CD4-positive, alpha-beta T cell treated with Interleukin-2 at 100 ng/mL for 4 hours (primary cell): ENCODE results near the gene FBXL7.

Source experiments
- DNase-seq: peaks from one replicate; pipeline ENCODE4 v3.0.0-alpha.2; 2020; ENCODE audit warnings: low spot score

The FBXL7 gene

DNA sequence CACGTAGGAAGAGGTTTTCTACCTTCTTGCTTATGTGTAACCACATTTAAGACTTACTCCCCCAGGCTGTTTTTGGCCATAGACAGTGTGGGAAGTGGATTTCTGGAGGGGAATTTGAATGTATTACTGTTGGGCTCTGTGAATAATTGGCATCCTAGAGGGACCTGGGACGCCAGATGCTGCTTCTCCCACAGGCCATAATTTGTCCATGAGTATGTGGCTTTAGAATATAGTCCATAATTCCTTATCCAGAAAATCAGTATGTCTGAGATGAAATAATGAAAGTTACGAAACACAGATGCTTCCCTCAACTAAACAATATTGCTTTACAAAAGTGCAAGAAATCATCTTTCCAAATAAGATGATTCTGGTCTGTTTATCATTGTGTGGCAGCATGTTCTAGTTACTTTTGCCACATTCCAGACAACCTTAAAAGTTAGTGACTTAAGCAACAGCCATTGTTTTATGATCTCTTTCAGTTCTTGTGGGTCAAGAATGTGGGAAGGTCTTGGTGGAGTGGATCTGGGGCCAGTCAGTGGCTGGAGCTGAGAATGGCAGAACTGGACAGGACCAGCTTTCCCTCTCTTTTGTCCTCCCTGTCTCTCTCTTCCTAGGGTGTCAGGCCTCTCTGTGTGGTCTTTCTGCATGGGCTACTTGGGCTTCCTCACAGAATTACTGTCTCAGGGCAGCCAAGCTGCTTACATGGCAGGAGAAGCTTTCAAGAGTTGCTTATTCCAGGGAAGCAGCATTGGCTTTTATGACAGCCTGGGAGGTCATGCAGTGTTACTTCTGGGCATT is 79.4 kb downstream of the FBXL7 start:
- no peak for DNase-seq

DNA sequence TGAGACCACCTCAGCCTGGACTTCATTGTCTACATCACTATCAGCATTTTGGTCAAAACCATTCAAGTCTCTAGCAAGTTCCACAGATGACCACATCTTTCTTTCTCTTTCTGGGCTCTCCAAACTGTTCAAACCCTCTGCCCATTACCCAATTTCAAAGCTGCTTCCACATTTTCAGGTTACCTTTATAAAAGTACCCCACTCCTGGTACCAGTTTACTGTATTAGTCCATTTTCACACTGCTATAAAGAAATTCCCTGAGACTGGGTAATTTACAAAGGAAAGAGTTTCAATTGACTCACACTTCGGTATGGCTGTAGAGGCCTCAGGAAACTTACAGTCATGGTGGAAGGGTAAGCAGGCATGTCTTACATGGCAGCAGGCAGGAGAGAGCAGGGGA is 84.5 kb downstream of the FBXL7 start:
- no peak for DNase-seq

DNA sequence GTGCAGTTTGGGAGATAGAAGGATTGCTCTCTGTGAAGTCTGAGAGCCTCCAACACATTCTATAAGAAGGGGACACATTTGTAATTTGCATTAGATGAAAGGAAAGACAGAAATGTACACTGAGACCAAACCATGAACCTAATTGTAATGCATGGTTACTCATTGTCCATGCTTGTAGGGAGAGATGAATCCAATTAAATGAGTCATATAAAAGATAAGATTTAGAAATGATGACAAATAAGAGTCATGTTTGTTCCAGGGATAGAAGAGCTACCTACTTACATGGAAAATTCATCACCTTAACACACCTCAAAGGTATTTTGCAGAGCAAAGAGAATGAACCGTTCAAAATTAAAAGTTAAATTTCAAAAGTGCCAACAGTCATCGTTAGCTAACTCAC is 85.1 kb downstream of the FBXL7 start:
- DNase-seq, result no peak

DNA sequence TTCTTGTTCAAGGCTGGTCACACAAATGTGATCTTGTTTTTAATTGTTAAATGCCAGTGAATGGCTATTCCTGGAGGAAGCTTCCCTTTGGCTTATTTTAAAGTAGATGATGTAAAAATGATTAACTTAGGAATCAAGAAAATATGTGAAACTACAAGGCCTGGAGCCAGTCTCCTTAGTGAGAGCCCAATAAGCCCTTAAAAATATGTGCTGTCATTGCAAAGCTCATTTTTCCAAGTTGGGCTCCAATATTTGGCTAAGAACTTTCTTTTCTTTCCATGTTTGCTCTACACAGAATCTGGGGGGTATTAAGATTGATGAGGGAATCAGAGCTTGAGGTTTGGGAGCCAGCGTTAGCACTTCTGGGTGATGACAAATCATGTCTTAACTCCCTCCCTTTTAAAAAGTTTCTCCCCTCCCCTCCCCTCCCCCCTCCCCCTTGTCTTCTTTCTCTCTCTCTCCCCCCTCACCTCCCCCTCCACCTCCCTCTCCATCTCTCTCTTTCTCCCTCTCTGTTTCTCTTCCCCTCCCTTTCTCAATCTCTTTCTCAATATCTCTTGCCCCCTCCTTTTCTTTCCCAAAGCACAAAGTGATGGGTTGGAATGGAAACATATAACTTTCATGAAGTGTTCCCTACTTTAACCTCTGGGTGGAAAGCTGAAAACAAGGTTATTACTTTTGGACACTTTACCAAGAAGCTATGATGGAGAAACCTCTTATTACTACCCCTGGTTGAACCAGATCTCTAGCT is 86.0 kb downstream of the FBXL7 start:
- no peak for DNase-seq

DNA sequence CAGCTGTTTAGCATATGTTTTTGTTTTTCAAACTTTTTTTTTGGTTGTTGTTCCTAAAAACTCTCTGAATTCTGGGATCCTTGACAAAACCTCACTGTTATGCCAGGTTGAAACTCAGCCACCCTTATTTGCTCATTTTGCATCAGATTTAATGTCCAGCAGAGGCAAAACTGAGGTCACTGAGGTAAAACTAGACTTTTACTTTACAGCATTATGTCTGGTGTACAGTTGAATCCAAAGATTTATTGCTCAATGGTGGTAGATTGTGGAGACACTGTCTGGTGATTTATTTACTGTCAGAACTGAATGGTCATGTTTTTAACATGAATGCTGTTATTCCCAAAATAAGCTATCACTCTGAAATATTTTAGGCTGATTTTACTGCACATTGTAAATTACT is 87.9 kb downstream of the FBXL7 start:
- DNase-seq, result no peak

DNA sequence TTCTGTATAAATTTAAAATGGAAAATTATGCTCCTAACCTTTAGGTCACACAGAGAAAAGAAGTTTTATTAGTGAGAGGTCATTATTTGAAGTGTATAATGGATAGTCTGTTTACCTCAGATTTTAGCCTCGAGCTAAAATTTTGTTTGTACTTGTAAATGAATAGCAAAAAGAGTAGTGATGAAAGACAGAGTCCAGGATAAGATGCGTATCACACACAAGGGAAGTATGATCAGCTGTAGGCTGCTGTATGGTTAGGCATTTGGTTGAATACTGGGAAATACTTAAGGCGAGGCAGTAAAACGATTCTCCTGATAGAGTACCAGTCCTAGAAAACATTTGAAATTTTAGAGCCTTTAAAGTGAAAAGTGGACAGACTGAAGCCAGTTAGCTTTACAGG is 92.7 kb downstream of the FBXL7 start:
- DNase-seq, result no peak

DNA sequence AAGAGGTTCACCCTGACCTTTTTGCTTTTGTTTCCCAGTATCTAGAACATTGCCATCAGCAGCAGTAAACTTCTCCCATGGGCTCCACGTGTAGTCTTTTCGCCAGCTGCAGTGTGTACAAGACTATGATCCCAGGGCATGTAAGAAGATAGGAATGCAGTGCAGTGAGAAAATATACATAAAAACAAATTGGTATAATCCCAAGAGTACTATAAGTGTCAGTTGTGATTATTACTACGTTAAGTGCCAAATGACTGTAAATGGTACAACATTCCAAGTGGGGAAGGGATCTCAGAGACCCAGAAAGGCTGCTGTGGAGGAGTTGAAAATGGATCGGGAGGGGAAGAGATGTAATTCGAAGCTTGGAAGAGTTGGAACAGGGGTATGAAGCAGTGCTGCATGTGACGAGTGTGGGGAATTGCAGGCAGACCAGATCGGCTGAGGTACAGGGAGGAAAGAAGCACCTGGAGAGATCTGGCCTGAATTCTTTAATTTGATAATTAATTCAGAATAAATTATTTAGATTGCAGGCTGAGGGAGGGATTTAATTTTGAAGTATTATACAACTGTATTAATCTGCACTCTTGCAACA is 95.1 kb downstream of the FBXL7 start:
- DNase-seq, result no peak

DNA sequence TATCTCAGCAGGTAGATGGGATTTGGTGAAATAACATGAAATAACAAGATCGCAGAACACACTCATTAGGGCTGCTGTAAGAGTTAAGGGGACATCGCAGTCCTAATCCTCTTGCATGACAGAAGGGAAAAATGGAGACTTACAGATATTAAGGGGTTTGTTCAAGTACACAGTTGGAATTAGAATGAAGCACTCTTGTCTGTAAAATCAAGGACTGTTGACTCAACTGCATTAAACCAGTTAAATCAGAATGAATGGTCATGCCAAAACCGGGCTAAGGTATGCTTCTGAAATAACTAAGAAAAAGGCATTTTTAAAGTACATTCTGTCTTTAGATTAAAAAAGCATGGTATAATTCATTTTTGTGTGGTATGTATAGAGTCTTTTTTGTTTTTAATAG is 95.9 kb downstream of the FBXL7 start:
- no peak for DNase-seq

DNA sequence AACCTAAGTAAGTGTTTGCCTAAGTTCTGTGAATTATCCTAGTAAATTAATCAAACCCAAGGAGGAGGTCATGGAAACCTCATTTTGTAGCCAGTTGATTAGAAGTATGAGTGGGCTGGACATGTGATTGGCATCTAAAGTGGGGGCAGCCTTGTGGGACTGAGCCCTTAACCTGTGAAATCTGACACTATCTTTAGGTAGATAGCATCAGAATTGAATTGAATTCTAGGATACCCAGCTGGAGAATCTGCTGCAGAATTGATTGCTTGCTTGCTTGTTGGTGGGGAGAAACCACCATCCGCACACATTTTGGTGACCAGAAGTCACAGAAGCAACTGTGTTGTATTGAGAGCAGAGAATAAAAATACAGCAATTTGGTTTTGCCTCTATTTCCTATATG is 97.0 kb downstream of the FBXL7 start:
- no peak for DNase-seq

DNA sequence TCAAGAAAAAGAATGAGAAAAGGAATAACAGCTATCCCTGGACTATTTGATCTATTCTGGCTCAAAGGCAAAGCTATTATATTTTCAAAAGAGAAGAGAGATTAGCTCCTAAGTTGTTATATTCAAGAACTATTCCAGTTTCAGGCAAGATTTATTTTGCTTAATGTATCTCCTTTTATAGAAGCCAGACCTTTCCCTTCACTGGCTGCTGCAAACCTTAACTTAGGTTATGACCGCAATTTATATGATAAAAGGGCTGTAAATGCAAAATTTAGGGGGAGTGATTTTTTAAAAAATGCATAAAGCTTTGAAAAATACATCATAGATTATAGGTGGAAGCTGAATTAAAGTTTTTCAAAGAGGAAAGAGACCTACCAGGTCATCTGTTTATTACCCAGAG is 97.8 kb downstream of the FBXL7 start:
- DNase-seq, result no peak

DNA sequence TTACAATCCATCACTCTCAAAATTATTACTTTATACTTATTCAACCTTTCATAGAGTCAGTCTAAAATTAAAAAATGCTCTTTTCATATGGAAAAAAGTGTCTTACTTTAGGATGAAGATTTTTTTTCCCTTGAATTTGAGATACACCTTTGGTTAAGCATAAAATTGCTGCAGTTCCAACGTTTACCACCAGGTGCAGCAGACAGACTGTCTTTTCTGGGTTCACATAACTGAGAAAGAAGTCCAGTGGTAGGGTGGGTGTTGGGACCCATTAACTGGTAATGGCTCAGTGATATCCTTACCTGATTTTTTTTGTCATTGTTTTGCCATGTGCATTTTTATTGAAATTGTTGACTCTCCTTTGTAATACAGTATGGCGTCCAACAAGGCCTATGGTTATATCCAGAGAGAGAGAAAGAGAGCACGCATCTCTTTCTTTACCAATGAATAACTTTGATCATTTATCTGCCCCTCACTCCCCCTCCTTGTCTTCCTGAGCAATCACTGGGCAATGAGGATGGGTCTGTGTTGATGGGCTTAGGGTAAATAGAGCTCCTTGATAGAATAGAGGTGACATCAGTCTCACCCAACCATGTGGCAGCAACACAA is 98.4 kb downstream of the FBXL7 start:
- no peak for DNase-seq

DNA sequence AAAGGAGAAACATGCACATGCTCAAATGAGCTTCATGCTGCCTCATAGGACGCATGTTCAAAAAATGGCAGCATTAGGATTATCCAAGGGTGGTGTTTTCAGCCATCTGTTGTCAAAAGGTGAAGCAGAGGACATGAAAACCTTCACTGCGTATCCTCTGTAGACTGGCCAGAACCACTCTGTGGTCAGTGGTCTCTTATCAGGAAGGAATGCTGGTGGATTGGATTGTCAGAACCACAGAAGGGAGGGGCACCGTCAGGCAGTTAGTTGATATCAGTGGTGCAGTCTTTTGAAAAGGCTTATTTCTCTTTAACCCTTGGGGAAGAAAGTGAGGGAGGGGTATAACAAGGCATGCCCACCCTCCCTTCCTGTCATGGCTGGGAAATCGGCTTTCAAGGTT is 100.1 kb downstream of the FBXL7 start:
- no peak for DNase-seq

DNA sequence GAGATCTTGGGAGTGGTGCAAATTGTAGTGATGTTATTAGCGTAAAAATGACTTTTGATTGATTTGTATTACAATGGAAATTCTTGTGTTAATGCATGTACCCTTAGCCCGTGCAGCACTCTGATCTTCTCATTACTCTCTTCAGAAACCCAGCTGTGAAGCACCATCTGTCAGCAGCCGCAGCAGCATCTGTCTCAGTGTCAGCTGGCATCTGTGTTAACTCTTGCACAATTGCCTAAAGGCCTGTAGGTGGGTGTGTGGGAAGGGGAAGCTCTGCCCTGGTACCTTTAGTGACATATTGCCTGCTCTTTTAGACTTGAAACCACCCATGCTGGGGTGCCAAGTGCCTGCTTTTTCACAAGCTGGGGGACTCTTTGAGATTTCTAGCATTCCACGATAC is 101.3 kb downstream of the FBXL7 start:
- no peak for DNase-seq

DNA sequence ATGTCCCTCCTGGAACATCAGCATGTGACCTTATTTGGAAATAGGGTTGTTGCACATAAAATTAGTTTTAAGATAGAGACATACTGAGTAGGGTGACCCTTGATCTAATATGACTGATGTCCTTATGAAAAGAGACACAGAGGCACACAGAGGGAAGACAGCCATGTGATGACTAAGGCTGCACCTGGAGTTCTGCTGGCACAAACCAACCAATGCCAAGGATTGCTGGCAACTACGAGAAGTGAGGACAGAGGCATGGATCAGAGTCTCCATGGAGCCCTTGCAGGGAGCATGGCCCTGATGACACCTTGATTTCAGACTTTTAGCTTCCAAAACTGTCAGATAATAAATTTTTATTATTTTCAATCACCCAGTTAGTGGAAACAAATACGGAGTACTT is 101.9 kb downstream of the FBXL7 start:
- no peak for DNase-seq

DNA sequence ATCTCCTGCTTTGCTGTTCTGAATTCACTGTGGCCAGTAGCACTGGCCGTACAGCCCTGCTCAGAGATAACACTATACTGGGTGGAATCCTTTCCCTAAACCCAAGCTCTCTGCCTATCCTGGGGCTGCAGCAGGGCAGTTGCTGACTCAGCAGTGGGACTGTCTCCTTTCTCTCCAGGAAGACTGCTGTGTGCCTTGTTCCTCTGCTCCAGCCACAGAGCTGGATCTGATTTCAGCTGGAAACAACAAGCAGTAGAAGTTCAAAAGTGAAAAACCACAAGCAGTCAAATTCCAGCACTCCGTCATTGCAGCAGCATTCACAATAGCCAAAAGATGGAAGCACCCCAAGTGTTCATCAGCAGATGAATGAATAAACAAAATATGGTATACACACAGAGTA is 105.0 kb downstream of the FBXL7 start:
- no peak for DNase-seq

DNA sequence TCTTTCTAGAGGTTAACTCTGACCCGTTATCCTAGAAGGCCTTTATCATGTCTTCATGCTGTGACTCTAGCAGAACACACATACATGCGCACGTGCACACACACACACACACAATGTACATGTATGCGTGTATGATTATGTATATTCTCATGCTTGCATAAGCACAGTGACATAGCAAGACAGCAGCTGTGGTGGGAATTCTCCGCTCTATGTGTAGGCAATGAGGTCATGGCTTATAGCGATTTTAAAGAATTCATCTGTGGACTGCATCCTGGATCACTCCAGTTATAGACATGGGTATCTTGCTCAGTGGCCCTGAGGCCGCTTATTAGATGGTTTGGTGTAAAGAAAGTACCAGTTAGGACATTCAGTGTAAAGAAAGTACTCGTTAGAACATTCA is 106.2 kb downstream of the FBXL7 start:
- DNase-seq, result no peak

DNA sequence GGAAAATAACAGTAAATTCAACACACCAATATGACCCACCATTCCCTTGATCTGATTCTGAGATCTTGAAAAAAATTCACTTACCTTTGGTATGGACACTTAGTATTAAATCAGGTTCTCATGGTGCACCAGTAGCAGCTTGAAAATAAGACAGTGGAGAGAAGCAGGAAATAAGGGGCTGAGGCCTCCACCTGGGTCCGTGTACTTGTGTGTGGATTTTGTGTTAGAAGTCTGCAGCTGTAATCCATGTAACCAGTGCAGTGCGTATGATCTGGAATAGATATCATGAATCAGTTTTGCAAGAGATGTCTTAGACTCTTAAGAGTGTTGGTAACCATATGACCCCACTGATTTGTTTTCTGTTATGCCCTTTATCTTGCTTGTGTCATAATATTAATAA is 107.1 kb downstream of the FBXL7 start:
- no peak for DNase-seq

DNA sequence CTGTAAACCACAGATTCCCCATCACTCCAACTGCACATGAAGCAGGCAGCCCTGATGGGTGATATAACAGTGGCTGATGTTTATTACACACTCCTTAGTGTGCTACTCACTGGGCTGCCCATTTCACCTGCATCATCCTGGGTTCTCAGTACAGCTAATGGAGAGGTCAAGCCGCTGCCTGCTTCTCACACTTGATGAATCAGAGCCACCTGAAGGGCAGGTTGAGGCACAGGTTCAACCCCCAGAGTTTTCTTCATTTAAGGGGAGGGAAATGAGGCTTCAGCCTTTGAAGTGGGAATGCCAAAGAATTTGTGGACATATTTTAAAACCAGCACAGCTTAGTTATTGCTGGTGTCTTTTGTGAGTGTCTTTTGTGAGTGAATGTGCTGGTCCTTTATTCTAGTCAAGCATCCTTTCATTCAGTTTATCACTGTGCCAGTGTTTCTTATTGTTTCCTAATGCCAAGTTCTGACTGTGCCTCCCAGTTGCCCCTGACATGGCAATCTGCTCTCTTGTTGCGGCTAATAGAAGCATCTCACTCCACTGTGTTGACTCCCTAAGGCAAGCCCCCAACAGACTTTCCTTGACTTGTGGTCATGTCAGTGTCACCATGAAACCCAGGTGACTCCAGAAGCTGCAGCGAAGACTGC is 109.2 kb downstream of the FBXL7 start:
- no peak for DNase-seq

DNA sequence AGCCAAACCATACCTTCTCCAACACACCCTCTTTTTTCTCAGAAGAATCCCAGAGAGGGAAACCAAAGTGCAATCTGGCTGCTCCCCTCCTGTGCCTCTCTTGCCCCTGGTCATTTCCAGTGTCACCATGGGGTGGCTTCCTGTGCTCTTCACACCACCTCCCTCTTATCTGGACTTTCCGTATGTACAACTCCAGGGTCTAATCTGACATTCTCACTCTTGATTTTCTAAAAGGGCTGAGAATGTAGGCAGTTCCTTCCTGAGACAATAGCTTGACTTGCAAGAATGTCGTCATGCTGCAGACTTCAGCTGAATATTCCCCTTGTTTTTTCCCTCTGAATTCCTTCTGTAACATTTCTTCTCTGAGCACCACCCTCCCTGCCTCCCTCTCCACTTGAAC is 110.2 kb downstream of the FBXL7 start:
- DNase-seq, result no peak

DNA sequence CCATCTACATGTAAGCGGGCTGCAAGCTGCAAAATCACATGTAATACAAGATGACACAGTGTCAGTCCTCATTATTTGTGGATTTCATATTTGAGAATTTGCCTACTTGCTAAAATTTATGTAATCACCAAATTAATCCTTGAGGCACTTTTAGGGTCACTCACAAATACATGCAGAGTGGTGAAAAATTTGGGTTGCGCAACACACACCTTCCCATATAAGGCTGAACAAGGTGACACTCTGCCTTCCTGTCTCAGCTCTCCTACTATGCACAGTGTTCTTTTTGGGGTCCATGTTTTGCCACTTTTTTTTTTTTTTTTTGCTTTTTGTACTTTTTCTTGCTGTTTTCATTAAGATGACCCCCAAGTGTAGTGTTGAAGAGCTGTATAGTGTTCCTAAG is 111.0 kb downstream of the FBXL7 start:
- DNase-seq, result no peak

DNA sequence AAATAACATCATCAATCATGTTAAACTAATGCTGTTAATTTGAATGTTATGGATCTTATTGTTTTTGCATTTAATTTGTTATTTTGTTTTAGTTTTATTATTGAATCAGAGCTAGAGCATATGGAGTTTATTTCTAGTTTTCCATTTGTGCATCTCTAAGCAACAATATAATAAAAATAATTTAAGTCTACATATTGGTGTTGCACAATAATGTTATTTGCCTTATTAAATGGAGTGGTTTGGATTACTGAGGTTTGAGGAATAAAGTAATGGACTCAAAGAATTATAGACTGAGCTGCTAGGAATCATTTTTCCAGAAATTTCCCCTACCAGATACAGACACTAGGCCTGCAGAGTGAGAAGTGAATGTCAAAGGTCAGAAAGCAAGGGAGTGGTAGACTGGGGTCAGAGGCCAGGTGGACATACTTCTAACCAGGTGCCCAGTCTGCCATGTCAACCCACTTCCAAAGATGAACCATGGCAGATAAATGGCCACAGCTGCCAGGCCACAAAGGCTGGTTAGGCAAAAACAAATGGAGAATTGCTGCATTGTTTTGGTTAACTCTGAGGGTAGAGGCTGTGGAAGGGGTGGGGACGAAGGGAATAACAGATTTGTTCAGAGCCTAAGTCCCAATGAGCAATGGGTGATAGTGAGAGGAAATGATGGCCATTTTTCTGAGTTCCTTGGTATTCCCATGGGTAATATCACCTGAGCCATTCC is 113.1 kb downstream of the FBXL7 start:
- no peak for DNase-seq

DNA sequence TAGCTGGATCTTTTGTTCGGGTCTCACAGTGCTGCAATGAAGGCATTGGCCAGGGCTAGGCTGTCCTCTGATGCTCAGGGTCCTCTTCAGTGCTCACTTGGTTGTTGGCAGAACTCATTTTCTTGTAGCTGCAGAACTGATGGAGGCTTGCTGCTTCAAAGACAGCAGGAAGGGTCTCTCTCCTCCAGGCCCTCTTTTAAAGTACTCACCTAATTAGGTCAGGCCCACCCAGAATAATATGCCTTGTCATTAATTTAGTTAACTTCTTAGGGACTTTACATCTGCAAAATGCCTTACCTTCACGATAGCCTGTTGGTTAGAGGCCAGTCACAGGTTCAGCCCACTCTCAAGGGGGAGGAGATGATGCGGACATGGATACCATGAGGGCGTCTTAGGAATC is 114.7 kb downstream of the FBXL7 start:
- no peak for DNase-seq
